PC-9 (cell line): ENCODE measurements around the gene PAXX. TPM values are rescaled to one million over a fixed set of nuclear protein-coding genes. Genes with fewer than 3 reads are reported as not detected.

Experiments
- BruUV-seq: library from RNA; stranded (reverse); fragments of 400-500 nt; replicated peaks from 2 replicates; lab custom pipeline; 2021; lab: Mats Ljungman, UMichigan
- CTCF ChIA-PET: fragments of 300-600 bp; sonication (Branson Sonifier 250); formaldehyde crosslinking; loops from one replicate; lab custom pipeline; 2022; ENCODE audit warnings: antibody characterized with exemption; lab: Charles Lee
- POLR2A ChIA-PET: fragments of 300-600 bp; sonication (Branson Sonifier 250); formaldehyde crosslinking; loops from one replicate; lab custom pipeline; 2022; ENCODE audit warnings: antibody characterized with exemption; ENCODE audit not compliant: unreplicated experiment; lab: Charles Lee
- DNase-seq, 2 experiments: peaks; one replicate each; pipeline versions ENCODE4 v3.0.0 to v3.0.0-alpha.2; 2015 to 2022; ENCODE audit warnings: mixed read lengths in 1 of 2
- H2AFZ ChIP-seq: fragments of 200-600 bp; sonication (generic); 2 replicates; pipeline ENCODE4 v1.8.1; 2017; ENCODE audit warnings: antibody characterized with exemption
- H3F3A ChIP-seq: fragments of 200-600 bp; sonication (generic); 2 replicates; pipeline ENCODE4 v1.8.1; 2017; ENCODE audit warnings: antibody characterized with exemption, mild to moderate bottlenecking, low read depth; ENCODE audit not compliant: insufficient read depth
- H3K27ac ChIP-seq: fragments of 200-600 bp; sonication (generic); 2 replicates; pipeline ENCODE4 v1.6.1; 2016; ENCODE audit warnings: mixed run types
- H3K27me3 ChIP-seq: fragments of 200-600 bp; sonication (generic); 2 replicates; pipeline ENCODE4 v1.6.1; 2016; ENCODE audit warnings: low read depth, mixed run types; ENCODE audit not compliant: insufficient read depth
- H3K36me3 ChIP-seq: fragments of 200-600 bp; sonication (generic); 2 replicates; pipeline ENCODE4 v1.6.1; 2016; ENCODE audit warnings: low read depth, mixed run types
- H3K4me1 ChIP-seq: fragments of 200-600 bp; sonication (generic); replicated peaks from 2 replicates; pipeline ENCODE4 v1.6.1; 2016; ENCODE audit warnings: mixed run types; ENCODE audit not compliant: insufficient read depth
- H3K4me2 ChIP-seq: fragments of 200-600 bp; sonication (generic); 2 replicates; pipeline ENCODE4 v1.6.1; 2017; ENCODE audit warnings: mixed run types
- H3K4me3 ChIP-seq: fragments of 200-600 bp; sonication (generic); 2 replicates; pipeline ENCODE4 v1.6.1; 2016; ENCODE audit warnings: mixed run types
- H3K79me2 ChIP-seq: fragments of 200-600 bp; sonication (generic); 2 replicates; pipeline ENCODE4 v1.6.1; 2017; ENCODE audit warnings: low read depth, mixed run types
- H3K9me2 ChIP-seq: fragments of 200-600 bp; sonication (generic); 2 replicates; pipeline ENCODE4 v1.8.1; 2017; ENCODE audit warnings: mild to moderate bottlenecking; ENCODE audit not compliant: insufficient read depth
- H3K9me3 ChIP-seq: fragments of 200-600 bp; sonication (generic); 2 replicates; pipeline ENCODE4 v1.8.1; 2016; ENCODE audit warnings: low read depth; ENCODE audit not compliant: insufficient read depth
- H4K20me1 ChIP-seq: fragments of 200-600 bp; sonication (generic); 2 replicates; pipeline ENCODE4 v1.8.1; 2017; ENCODE audit not compliant: insufficient read depth
- CTCF ChIP-seq: fragments of 200-600 bp; sonication (generic); conservative IDR thresholded peaks from 2 replicates; pipeline ENCODE4 v1.6.1; 2017; ENCODE audit warnings: mixed run types, antibody characterized with exemption, mild to moderate bottlenecking, moderate library complexity
- EZH2 ChIP-seq: fragments of 200-600 bp; sonication (generic); IDR thresholded peaks from 2 replicates; pipeline ENCODE4 v1.8.0; 2017; ENCODE audit warnings: antibody characterized with exemption, low read depth
- intact Hi-C: fragments of 100-400 bp; cut with micrococcal nuclease; formaldehyde crosslinking; loops from one replicate; pipeline ENCODE4 v1.10.0; 2022; ENCODE audit not compliant: unreplicated experiment
- total RNA-seq: library from RNA; stranded (reverse); gene quantifications from 2 replicates; pipeline ENCODE4 v1.2.3, GENCODE V29; 2021

PAXX gene
- total RNA-seq, 1 experiment from 2014 or later: 54.9 TPM

GRCh38 chr9:136950656-136951276 lies 41.5 kb upstream of the PAXX start:
- H3K4me2 ChIP-seq: peak overlapping the region; percentile 99
- no peaks in the 10 kb centered on the region for H3K36me3 ChIP-seq
- BruUV-seq: no TSS peak
- TF ChIP-seq EZH2 (no peak), CTCF (no peak)
- peak overlapping the region; percentile 94 for H2AFZ ChIP-seq
- H3K4me3 ChIP-seq: peak overlapping the region; percentile 77
- no peaks in the 10 kb centered on the region for H3K9me3 ChIP-seq
- DNase-seq: peak in 1 of 2 experiments; percentile 29
- H3K27ac ChIP-seq: peak overlapping the region; percentile 68
- POLR2A ChIA-PET: no interaction called here
- no peaks in the 10 kb centered on the region for H4K20me1 ChIP-seq
- peaks cover 20% of the 10 kb centered on the region for H3K4me1 ChIP-seq
- H3K79me2 ChIP-seq: no peaks in the 10 kb centered on the region
- H3K9me2 ChIP-seq: no peaks in the 10 kb centered on the region
- no peaks in the 10 kb centered on the region for H3K27me3 ChIP-seq
- intact Hi-C loops: loop anchor here (1.0 to 2.0 kb wide), 2 partner anchors 46 to 160 kb away; partner anchors contain the start of genes CLIC3 and TMEM141
- H3F3A ChIP-seq: peaks cover 21% of the 10 kb centered on the region; the same call in 1 of the 2 replicates
- CTCF ChIA-PET: no interaction called here

GRCh38 chr9:136951541-136952320 lies 40.5 kb upstream of the PAXX start, which contains the start of gene LCN12:
Gene LCN12, plus strand, starts transcription at chr9:136952273. Its CDS starts 55 bp downstream, at chr9:136952328.
- Histone ChIP-seq H3K9me3 (no peaks in the 10 kb centered on the region), H3K9me2 (no peaks in the 10 kb centered on the region), H3F3A (peaks cover 19% of the 10 kb centered on the region; the same call in 1 of the 2 replicates), H3K4me2 (no peak within 1 kb of the TSS), H3K79me2 (no peaks in the 10 kb centered on the region), H3K27me3 (no peaks in the 10 kb centered on the region), H3K4me1 (peaks cover 20% of the 10 kb centered on the region), H3K36me3 (no peaks in the 10 kb centered on the region), H4K20me1 (no peaks in the 10 kb centered on the region), H3K4me3 (no peak within 1 kb of the TSS), H2AFZ (no peak within 1 kb of the TSS), H3K27ac (no peak within 1 kb of the TSS)
- no peak for TF ChIP-seq EZH2
- no peak for TF ChIP-seq CTCF
- intact Hi-C loops: loop anchor here (2.0 kb wide), 1 partner anchor 161 kb away; the partner anchor contains the start of gene TMEM141
- peak in 1 of 2 experiments; percentile 48 for DNase-seq
- POLR2A ChIA-PET: no interaction called here
- CTCF ChIA-PET: no interaction called here
- no TSS peak for BruUV-seq

GRCh38 chr9:136952321-136952850 lies 39.8 kb upstream of the PAXX start:
- Histone ChIP-seq H3K79me2 (no peaks in the 10 kb centered on the region), H4K20me1 (no peaks in the 10 kb centered on the region), H3K4me1 (peaks cover 20% of the 10 kb centered on the region), H3K27me3 (no peaks in the 10 kb centered on the region), H2AFZ (no peak overlapping the region), H3F3A (peaks cover 17% of the 10 kb centered on the region; the same call in 1 of the 2 replicates), H3K4me2 (no peak overlapping the region), H3K9me2 (no peaks in the 10 kb centered on the region), H3K36me3 (no peaks in the 10 kb centered on the region), H3K4me3 (no peak overlapping the region), H3K27ac (no peak overlapping the region), H3K9me3 (no peaks in the 10 kb centered on the region)
- ChIA-PET POLR2A (interaction anchor here (0.7 kb wide), 1 partner anchor 40 kb away, joined by 3 read pairs; no protein-coding TSS in a partner anchor), CTCF (no interaction called here)
- DNase-seq: no peak
- intact Hi-C loops: no loop called here
- no TSS peak for BruUV-seq
- no peak for TF ChIP-seq CTCF
- TF ChIP-seq EZH2: no peak
